Caco-2 (cell line): ENCODE data around the gene TPSD1. TPM values are rescaled to one million over a fixed set of nuclear protein-coding genes. Genes with fewer than 3 reads are reported as not detected.

Experiments
- BruUV-seq: library from RNA; stranded (reverse); fragments of 400-500 nt; replicated peaks from 2 replicates; lab custom pipeline; 2021; lab: Mats Ljungman, UMichigan
- CTCF ChIA-PET: fragments of 300-600 bp; sonication (Branson Sonifier 250); formaldehyde crosslinking; loops from one replicate; lab custom pipeline; 2022; ENCODE audit warnings: antibody characterized with exemption; lab: Charles Lee
- POLR2A ChIA-PET: fragments of 300-600 bp; sonication (Branson Sonifier 250); formaldehyde crosslinking; loops from one replicate; lab custom pipeline; 2022; ENCODE audit warnings: antibody characterized with exemption; lab: Charles Lee
- DNase-seq, 2 experiments: peaks; one replicate each; pipeline versions ENCODE4 v3.0.0 to v3.0.0-alpha.2; 2020 to 2022
- H3K27me3 ChIP-seq: replicated peaks from 2 replicates; pipeline ENCODE4 v1.6.0; 2011; ENCODE audit warnings: low read length; ENCODE audit not compliant: control insufficient read depth, insufficient read depth
- H3K36me3 ChIP-seq: 2 replicates; pipeline ENCODE4 v1.5.1; 2011; ENCODE audit warnings: low read length; ENCODE audit not compliant: control insufficient read depth, insufficient read depth
- H3K4me1 ChIP-seq: fragments of 250-450 bp; sonication (Bioruptor Pico); 2 replicates; pipeline ENCODE4 v1.5.1; 2020; ENCODE audit warnings: mild to moderate bottlenecking
- H3K4me3 ChIP-seq: 2 replicates; pipeline ENCODE4 v1.5.1; 2011; ENCODE audit warnings: low read depth, mild to moderate bottlenecking, control low read depth, low read length
- H3K9me3 ChIP-seq: fragments of 250-450 bp; sonication (Bioruptor Pico); 2 replicates; pipeline ENCODE4 v1.5.1; 2020; ENCODE audit warnings: mild to moderate bottlenecking, moderate library complexity
- H3K27ac Mint-ChIP-seq: one replicate; pipeline ENCODE4 v1.8.0; 2022; ENCODE audit warnings: mixed read lengths; ENCODE audit not compliant: unreplicated experiment
- H3K27me3 Mint-ChIP-seq: one replicate; pipeline ENCODE4 v1.8.0; 2022; ENCODE audit warnings: mixed read lengths; ENCODE audit not compliant: insufficient read depth, unreplicated experiment
- H3K36me3 Mint-ChIP-seq: one replicate; pipeline ENCODE4 v1.8.0; 2022; ENCODE audit warnings: mild to moderate bottlenecking, mixed read lengths; ENCODE audit not compliant: insufficient read depth, unreplicated experiment
- H3K4me1 Mint-ChIP-seq: one replicate; pipeline ENCODE4 v1.8.0; 2022; ENCODE audit warnings: low read depth, mixed read lengths; ENCODE audit not compliant: unreplicated experiment
- H3K4me3 Mint-ChIP-seq: one replicate; pipeline ENCODE4 v1.8.0; 2022; ENCODE audit warnings: mild to moderate bottlenecking, moderate library complexity, mixed read lengths; ENCODE audit not compliant: unreplicated experiment
- H3K9me3 Mint-ChIP-seq: one replicate; pipeline ENCODE4 v1.8.0; 2022; ENCODE audit warnings: mixed read lengths; ENCODE audit not compliant: unreplicated experiment
- intact Hi-C: fragments of 100-400 bp; cut with micrococcal nuclease; formaldehyde crosslinking; loops from one replicate; pipeline ENCODE4 v1.10.0; 2022; ENCODE audit not compliant: unreplicated experiment
- total RNA-seq: library from RNA; stranded (reverse); gene quantifications from 2 replicates; pipeline ENCODE4 v1.2.3, GENCODE V29; 2022
- TF ChIP-seq, protein P1 (sequence below), 2 experiments: fragments of 200-600 bp in 1 of 2; IDR thresholded peaks; 1 replicate in 1 of 2; 2 replicates in 1 of 2; pipeline versions ENCODE4 v1.5.1 to v1.8.0; 2011 to 2022; ENCODE audit warnings: antibody characterized with exemption in 1 of 2, control low read depth in 1 of 2, inconsistent platforms in 1 of 2, low read depth in 1 of 2, low read length in 1 of 2, mild to moderate bottlenecking in 1 of 2, moderate library complexity in 1 of 2; ENCODE audit not compliant: insufficient read depth in 1 of 2, severe bottlenecking in 1 of 2, unreplicated experiment in 1 of 2

The TPSD1 gene
- total RNA-seq, 1 experiment from 2014 or later, result not detected

DNA sequence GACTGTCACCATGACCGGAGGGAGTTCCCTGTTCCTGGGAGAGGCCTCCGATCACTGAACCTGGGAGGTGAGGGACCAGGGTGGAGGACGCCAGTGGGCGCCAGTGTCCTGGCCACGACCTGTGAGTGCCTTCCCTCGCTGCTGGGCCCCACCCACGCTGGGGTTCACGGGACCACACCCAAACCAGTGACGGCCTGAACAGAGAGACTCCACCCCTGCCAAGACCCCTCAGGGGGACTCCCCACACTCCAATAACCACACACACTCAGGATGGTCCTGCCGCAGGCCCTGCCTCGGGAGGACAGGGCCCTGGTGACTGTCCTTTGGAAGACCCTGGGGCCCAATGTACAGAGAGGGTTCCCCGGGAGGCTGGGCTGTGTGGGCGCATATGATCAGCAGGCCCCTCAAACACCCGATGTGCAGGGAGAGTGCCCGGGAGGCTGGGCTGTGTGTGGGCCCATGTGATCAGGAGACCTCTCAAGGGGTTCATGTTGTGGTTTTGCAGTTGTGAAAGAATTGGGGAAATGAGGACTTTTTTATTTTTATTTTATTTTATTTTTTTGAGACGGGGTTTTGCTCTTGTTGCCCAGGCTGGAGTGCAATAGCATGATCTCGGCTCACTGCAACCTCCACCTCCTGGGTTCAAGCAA, 26.6 kb downstream of the TPSD1 start:
- Histone ChIP-seq H3K4me3 (no peak overlapping the region), H3K36me3 (no peaks in the 10 kb centered on the region), H3K4me1 (no peaks in the 10 kb centered on the region), H3K9me3 (no peaks in the 10 kb centered on the region), H3K27me3 (no peaks in the 10 kb centered on the region)
- no peak overlapping the region for H3K27ac Mint-ChIP-seq
- BruUV-seq, result no TSS peak
- CTCF ChIA-PET, result no interaction called here
- no peak for DNase-seq
- H3K4me1 Mint-ChIP-seq, result peaks cover under 1% of the 10 kb centered on the region
- intact Hi-C loops, result no loop called here
- H3K27me3 Mint-ChIP-seq, result no peaks in the 10 kb centered on the region
- no peaks in the 10 kb centered on the region for H3K9me3 Mint-ChIP-seq
- POLR2A ChIA-PET, result no interaction called here
- peaks cover 5% of the 10 kb centered on the region for H3K36me3 Mint-ChIP-seq
- TF ChIP-seq, protein P1, sequence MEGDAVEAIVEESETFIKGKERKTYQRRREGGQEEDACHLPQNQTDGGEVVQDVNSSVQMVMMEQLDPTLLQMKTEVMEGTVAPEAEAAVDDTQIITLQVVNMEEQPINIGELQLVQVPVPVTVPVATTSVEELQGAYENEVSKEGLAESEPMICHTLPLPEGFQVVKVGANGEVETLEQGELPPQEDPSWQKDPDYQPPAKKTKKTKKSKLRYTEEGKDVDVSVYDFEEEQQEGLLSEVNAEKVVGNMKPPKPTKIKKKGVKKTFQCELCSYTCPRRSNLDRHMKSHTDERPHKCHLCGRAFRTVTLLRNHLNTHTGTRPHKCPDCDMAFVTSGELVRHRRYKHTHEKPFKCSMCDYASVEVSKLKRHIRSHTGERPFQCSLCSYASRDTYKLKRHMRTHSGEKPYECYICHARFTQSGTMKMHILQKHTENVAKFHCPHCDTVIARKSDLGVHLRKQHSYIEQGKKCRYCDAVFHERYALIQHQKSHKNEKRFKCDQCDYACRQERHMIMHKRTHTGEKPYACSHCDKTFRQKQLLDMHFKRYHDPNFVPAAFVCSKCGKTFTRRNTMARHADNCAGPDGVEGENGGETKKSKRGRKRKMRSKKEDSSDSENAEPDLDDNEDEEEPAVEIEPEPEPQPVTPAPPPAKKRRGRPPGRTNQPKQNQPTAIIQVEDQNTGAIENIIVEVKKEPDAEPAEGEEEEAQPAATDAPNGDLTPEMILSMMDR (IDR thresholded peaks at IDR 0.05; ENCODE audit: insufficient read depth in 1 of 2, low read depth in 1 of 2, low read length in 1 of 2, severe bottlenecking in 1 of 2, unreplicated experiment in 1 of 2), result no peak
- no peak overlapping the region for H3K4me3 Mint-ChIP-seq

DNA sequence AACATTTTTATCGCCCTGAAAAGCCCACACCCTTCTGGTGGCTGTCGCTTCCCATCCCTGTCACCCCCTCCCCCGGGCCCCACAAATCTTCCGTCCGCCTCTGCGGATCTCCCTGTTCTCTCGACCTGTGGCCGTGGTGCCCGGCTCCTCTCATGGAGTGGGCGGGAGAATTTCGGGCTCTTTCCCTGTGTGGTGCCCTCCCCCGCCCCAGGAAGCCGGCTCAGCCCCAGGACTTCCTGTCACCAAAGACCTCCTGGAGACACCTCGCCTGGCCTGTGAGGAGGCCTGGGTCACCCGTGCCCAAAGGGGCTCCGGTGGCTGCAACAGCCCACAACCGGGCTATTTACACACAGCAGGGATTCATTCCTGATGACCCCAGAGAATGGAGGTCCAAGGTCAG, 27.4 kb downstream of the TPSD1 start:
- CTCF ChIA-PET, result no interaction called here
- Mint-ChIP-seq H3K4me1 (peaks cover 6% of the 10 kb centered on the region), H3K9me3 (no peaks in the 10 kb centered on the region), H3K27ac (no peak overlapping the region), H3K4me3 (no peak overlapping the region), H3K27me3 (no peaks in the 10 kb centered on the region), H3K36me3 (peaks cover 5% of the 10 kb centered on the region)
- H3K27me3 ChIP-seq, result no peaks in the 10 kb centered on the region
- H3K9me3 ChIP-seq, result no peaks in the 10 kb centered on the region
- H3K36me3 ChIP-seq, result no peaks in the 10 kb centered on the region
- TF ChIP-seq, protein P1 (IDR thresholded peaks at IDR 0.05; ENCODE audit: insufficient read depth in 1 of 2, low read depth in 1 of 2, low read length in 1 of 2, severe bottlenecking in 1 of 2, unreplicated experiment in 1 of 2), result no peak
- intact Hi-C loops, result no loop called here
- no peak for DNase-seq
- H3K4me1 ChIP-seq, result peaks cover 7% of the 10 kb centered on the region; the same call in 1 of the 2 replicates
- POLR2A ChIA-PET, result no interaction called here
- H3K4me3 ChIP-seq, result no peak overlapping the region
- no TSS peak for BruUV-seq

DNA sequence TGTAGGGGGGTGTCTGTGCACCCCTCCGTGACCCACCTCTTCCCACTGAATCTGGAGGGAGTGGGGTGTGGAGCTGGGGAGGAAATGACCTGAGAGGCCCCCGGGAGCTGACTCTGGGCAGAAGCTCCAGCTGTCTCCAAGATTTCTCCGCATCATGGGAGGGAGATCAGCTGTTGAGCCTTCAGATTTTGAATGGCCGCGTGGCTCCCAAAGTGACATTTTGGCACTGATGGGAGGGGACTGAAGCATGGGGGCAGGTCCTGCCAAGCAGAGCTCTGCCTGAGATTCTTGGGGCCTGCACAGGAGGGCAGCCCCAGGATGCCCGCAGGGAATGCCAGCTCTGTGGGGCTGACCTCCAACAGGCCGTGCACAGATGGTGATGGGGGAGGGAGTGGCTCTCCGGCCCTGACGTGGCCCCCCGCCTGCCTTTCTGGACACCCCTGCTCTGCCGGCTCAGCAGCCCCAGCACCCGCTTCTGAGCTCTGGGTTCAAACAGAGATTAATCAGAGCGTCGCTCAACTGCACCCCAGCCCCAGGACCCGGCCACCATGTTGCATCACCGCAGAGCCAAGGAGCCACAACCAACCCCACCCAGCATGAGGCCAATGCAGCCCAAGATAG, 28.2 kb downstream of the TPSD1 start:
- H3K27me3 Mint-ChIP-seq, result no peaks in the 10 kb centered on the region
- peaks cover 5% of the 10 kb centered on the region for H3K36me3 Mint-ChIP-seq
- Histone ChIP-seq H3K27me3 (no peaks in the 10 kb centered on the region), H3K36me3 (no peaks in the 10 kb centered on the region), H3K4me1 (peaks cover 7% of the 10 kb centered on the region; the same call in 1 of the 2 replicates), H3K4me3 (no peak overlapping the region), H3K9me3 (no peaks in the 10 kb centered on the region)
- no peak overlapping the region for H3K4me3 Mint-ChIP-seq
- ChIA-PET CTCF (interaction anchor here (0.6 kb wide), 1 partner anchor 48 kb away, joined by 3 read pairs; no protein-coding TSS in a partner anchor), POLR2A (no interaction called here)
- TF ChIP-seq, protein P1 (IDR thresholded peaks at IDR 0.05; ENCODE audit: insufficient read depth in 1 of 2, low read depth in 1 of 2, low read length in 1 of 2, severe bottlenecking in 1 of 2, unreplicated experiment in 1 of 2), result no peak
- peaks cover 6% of the 10 kb centered on the region for H3K4me1 Mint-ChIP-seq
- no peak overlapping the region for H3K27ac Mint-ChIP-seq
- intact Hi-C loops, result no loop called here
- H3K9me3 Mint-ChIP-seq, result no peaks in the 10 kb centered on the region
- no TSS peak for BruUV-seq
- DNase-seq, result no peak
